GDM1 (cell line): ENCODE measurements around the gene RPL12.
"Not testable (repeated sequence)": the region's sequence is repeated elsewhere in the genome, so short reads cannot be mapped to it uniquely, and the experiment has no call there.

Experiments
- DNase-seq: peaks from one replicate; lab custom pipeline; 2025; lab: John Stamatoyannopoulos, UW

RPL12 gene

DNA sequence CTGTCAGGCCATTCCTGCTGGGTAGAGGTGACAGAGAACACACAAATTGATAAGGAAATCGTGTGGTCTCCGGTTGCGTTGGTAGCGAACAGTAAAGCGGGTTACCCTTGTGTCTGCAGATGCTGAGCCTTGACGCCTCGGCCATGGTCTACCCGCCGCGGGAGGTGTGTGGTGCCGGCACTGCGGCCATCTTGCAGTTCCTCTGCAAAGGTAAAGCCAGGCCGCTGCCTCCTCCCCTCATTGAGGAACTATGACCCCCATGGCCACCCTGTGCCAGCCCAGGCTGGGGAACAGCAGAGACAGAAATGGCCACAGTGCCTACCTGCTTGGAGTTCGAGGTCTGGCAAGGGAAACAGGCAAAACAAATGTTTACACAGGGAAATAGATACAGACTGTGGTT is 16.4 kb upstream of the RPL12 start:
- no peak for DNase-seq

DNA sequence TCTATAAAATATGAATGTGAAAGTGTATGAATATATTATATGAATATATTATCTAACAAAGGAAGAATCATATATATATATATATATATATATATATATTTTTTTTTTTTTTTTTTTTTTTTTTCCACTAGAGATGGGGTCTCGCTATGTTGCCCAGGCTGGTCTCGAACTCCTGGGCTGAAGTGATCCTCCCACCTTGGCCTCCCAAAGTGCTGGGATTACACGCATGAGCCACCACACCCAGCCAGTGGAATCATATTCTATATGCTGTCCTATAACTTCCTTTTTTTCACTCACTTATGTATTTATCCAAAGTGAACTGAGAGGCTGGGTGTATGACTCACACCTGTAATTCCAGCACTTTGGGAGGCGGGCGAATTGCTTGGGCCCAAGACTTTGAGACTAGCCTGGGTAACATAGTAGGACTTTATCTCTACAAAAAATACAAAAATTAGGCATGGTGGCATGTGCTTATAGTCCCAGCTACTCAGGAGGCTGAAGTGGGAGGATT is 15.3 kb upstream of the RPL12 start:
- not testable (repeated sequence) for DNase-seq

DNA sequence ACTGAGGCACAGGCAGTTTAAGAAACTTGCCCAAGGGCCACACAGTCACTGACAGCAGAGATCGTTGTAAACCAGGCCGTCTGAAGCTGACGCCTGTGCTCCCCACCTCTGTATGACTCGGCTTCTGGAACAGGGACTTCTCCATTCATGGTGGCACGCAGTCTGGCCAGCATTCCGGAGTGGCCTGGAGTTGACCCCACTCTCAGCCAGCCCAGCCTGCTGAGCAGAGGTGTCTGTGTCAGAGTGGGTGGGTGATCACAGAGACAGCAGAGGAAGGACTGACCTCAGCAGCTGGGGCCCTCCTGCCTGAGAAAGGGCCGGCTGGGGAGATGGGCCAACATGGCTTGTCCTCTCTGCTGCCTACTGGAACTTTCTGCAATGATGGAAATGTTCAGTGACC is 12.7 kb upstream of the RPL12 start:
- DNase-seq = no peak

DNA sequence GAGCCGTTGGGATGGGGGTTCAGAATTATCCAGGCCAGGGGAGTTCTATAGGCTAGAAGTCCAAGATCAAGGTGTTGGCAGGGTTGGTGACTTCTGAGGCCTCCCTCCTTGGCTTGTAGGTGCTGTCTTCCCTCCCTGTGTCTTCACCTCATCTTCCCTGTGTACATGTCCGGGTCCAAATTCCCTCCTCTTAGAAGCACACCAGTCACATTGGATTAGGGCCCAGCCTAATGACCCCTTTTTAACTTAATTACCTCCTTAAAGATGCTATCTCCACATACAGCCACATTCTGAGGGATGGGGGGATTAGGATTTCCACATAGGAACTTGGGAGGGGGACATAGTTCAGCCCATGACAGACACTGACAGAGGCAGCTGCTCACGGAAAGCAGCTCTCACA is 12.2 kb upstream of the RPL12 start:
- no peak for DNase-seq

DNA sequence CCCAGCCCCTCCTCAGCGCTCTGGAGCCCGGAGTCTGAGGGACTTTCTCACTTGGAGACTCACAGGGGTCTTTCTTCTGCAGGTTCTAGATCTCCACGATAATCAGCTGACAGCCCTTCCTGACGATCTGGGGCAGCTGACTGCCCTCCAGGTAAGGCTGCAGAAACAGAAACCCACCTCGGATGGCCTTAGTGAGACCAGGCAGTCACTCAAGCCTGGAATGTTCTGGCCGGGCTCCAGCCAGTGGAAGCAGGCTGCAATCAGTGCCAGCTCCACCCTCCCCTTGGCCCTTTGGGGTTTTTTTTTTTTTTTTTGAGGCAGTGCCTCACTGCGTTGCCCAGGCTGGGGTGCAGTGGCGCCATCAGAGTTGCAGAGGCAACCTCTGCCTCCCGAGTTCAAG is 7.7 kb upstream of the RPL12 start:
- DNase-seq = no peak

DNA sequence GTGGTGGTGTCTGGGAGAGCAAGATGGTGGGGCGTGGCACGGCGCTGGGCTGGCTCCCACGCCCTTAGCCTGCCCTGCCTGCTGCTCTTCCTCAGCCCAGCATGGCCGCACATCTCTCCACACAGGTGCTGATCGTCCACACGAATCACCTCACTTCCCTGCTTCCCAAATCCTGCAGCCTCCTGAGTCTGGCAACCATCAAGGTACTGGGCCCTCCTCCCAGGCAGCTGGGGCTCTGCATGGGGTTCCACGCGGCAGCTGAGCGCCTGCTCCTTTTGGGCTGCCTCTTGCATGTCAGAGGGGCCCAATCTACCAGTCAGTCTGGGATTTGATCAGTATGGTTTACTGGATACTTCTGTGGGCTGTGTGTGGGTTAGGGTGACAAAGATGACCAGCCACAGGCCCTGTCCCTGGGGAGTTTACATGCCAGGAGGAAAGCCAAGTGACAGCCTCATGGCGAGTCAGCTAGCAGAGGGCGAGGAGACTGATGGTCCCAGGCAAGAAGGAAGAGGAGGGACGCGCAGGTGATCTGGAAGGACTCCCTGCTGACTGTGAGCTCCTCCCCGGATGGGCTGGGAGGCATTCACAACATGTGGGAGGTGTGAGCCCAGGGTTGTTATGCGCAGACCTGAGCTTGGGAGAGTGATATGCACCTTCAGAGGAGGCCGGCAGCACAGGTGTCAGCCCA is 6.1 kb upstream of the RPL12 start:
- DNase-seq = no peak

DNA sequence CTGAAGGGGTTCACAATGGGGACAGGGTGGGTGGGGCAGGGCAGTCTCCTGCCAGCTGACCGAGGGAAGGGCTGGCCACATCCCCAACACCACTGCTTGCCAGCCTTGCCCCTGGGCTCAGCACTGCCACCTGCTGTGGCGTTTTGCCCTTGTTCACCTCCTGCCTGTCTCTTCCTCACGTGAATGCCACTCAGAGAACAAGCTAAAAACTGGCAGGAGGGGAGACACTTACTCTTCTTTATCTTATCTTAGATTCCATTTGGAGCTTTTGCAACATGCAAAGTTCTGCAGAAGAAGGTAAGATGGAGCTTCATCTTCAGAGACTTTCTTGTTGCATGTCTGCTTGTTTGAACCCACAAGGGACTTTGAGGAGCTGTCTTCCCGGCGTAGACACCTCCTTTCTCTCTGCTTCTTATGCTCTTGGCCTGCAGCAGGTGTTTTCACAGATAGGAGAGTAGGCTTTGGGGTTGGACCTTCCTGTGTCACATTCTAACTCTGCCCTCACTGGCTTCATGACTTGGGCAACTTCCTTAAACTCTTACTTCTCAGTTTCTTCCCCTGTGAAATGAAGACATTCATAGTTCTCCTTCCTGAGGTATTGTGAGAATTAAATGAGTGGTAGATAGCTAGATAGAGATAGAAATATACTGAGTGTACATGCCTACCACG is 4.3 kb upstream of the RPL12 start:
- DNase-seq = peak; percentile 55

DNA sequence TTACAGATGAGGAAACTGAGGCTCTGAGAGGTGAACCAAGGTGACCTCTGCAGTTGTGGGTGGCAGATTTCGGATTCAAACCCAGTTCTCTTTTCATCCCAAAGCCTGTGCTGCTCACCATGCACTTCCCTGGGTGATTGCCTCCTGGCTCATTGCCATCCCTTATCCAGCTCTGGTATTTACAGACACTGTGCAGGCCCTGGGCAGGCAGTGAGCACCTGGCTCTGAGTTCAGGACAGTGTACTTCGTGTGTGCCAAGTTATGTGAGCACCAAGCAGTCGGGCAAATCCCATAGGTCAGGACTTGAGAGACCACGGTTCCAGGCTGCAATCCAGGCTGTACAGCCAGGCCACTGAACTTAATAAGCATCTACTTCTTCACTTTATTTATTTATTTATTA is 1.5 kb upstream of the RPL12 start:
- DNase-seq = no peak

DNA sequence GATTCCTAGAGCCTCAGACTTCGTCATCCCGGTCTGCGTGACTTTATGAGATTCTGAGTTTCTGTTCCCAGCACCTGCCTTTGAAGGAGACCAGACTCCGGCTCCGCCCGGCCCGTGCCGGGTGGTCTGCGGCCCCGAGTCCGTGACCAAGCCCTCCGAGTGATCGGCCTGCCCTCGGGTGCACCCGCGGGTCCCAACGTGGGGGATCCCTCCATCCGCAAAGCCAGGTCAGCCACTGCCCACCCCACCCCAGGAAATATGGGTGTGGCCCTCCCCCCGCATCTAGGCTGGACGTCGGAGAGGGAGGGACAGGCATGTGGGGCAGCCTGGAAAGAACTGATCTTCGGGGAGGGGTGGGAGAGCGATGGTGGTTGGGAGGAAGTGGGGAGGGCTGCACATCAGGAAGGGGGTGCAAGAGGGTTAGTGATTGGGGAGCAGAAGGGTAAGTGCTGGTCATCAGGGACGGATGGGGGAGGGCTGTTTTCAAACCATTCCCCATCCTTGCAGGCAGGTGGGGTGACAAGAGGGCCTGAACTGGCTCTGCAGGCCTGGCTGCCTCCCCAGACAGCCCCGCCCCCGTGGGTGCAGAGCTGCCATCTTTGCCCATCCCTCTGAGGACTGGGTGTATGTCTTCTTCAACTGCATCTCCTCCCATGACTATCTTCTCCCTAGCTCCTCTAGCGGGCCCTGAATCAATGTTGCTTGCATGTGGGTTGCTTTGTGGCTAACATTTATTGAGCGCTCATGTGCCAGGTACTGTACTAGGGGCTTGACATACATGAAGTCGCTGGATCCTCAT is 851 bp upstream of the RPL12 start:
- DNase-seq = no peak

DNA sequence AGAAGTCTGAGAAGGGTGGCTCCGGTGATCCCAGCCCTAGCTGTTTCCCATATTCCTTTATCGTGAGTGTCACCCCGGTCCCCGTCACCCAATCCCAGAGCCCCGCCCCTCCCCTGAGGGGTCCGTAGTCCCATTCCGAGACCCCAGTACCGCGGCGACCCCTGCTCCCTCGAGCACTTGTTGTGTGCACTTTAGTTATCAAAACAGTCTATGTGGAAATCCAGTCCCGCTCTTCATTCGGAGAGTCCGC is 327 bp upstream of the RPL12 start:
- DNase-seq = no peak

DNA sequence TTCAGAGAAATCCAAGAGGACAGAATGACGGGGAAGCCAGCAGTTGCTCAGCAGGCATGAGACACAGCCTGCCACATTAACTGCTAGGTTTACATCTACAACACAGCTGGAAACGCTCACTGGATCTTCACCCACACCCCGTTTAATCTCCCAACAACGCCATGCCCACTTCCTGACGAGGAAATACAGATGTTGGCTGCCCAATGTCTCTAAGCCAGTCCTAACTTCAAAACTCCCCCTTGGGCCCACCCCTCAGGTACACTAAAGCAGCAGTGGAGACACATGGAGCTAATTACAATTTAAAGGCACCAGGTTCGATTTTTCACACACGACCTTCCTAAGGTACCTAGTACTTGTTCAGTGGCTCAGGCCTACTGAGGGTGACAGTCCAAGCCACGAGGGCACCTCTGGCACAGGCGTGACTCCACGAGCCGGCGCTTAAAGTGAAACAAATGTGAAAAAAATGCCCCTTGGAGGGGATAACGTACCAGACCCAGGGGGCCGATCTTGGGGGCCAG is 904 bp downstream of the RPL12 start:
- DNase-seq = no peak

DNA sequence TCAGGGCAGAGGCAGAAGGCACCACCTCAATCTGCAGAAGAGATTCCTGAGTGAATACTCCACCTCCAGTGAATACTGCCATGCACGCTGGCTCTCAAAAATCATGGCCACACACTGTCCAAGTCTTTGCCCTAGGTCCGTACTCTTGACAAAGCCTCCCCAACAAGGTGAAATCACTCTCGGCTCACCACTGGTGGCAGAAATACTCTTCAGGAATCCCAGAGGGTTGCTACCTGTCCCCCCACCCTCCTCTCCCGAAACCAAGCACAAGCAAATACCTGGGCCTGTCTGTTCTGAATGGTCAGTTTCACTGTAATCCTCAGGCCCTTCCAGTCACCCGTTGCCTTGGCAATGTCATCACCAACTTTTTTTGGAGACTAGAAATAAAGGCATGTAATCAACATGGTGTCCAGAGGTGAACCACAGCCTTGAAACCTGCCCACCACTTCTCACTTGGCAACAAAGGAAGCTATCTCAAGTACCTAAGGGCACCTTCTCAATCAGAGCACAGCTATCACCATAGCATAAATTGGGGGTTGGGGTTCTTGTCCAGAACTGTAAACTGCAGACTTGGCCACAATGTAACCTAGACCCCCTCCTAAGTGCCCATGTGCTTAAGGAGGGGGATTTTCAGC is 1.8 kb downstream of the RPL12 start:
- no peak for DNase-seq

DNA sequence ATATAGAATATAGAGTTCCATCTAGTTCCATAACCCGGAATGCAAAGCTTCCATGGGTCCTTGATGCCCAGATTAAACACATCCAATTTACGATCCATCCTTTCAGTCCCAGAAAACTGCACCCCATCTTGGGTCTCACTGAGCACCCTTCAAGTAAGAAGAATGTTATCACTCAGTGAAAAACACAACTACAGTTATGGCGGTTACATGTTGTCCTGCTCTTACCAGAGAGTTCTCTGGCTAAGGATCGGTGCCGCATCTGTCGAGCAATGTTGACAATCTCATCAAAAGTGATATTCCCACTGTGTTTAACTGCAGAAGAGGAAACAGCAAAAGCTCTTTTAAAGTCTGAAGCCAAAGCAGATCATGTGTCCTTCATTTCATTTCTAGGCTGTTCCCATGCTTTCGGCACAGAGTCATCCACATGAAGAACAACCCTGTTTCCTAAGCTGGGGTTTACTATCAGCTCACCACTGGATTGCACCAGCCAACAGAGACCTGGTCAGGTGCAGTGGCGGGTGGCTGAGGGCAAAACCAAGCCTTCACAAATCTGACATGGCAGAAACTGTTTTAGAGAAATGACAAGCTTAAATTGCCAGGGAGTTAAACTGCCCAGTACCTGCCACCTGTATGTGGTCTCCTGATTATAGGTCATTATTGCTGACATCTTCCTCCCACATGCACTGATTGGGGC is 2.9 kb downstream of the RPL12 start:
- no peak for DNase-seq

DNA sequence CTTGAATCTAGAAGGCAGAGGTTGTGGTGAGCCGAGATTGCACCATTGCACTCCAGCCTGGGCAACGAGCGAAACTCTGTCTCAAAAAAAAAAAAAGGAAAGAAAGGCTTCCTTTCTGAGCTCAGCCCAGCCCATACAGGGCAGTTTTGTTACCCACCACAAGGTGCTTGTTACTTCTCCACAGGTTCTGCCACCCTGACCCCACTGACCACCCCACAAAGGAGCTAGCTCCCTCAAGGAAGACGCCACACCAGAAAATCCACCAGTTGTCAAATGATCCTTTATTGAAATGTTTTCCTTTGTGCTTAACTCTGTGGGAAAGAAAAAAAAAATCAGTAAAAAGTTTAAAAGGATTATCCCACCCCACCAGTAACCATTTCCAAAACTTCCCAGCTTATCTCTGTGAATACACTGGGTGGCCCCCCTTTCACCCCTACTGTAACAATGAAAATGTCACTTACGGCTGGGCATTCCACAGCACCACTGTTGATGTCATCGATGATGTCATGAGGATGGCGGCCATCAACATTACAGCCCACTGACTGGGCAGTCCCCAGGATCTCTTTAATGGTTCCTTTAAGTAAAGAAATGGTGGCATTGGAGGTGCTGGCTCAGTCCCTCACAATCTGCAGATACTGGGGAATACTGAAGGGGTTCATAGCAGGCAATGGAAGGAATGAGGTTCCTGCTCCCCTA is 3.6 kb downstream of the RPL12 start:
- no peak for DNase-seq

DNA sequence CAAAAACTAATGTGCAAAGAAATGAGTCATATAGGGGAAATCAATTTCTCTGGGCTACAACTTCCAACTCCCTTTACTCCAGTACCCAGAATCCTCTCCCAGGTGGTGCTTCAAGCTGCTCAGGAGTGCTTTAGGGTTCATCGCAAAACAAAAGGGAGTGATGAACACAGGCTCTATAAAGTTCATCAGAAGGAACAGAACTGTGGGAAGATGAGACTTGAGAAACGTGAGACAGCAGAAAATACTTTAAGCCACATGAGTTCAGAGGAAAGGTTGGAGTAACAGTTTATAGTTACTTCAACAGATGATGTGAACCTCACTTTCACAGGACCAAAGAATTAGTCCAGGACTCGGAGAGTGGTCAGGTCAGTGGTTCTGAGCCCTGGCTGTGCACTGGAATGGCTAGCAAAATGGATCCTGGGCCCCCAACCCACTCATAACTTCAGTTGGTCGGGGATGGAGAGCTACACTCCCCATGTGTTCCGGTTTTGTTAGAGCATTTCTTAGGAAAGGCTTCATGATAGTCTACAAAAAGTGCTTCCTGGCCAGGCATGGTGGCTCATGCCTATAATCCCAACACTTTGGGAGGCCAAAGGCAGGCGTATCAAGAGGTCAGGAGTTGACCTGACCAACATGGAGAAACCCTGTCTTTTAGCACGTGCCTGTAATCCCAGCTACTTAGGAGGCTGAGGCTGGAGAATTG is 4.3 kb downstream of the RPL12 start:
- DNase-seq = no peak

DNA sequence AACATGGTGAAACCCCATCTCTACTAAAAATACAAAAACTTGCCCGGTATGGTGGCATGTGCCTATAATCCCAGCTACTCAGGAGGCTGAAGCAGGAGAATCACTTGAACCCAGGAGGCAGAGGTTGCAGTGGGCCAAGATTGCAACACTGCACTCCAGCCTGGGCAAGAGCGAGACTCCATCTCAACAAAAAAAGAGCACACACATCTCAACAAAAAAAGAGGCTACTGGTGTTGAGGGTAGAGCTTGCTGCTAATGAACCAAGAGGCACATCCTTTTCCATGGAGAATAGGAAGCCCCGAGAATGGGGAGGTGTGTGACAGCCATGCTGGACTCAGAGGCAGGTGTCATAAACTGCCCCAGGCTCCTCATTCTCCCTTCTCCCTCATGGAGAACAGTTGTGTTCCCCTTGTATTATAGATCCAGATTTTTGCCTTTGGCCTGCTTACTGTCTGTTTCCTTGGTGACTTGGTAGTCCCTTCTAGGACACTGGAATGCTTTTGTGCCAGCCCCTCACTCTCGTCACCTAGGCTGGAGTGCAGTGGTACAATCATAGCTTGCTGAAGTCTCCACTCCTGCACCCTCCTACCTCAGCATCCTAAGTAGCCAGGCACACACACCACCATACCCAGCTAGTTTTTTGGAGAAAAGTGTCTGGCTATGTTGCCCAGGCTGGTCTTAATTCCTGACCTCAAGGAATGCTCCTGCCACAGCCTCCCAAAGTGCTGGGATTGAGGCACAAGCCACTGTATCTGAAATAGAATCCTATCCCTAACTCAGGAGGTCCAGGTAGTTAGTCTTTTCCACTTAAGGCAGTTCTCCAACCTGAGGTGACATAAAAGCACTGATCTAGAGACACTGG is 5.1 kb downstream of the RPL12 start:
- DNase-seq = no peak

DNA sequence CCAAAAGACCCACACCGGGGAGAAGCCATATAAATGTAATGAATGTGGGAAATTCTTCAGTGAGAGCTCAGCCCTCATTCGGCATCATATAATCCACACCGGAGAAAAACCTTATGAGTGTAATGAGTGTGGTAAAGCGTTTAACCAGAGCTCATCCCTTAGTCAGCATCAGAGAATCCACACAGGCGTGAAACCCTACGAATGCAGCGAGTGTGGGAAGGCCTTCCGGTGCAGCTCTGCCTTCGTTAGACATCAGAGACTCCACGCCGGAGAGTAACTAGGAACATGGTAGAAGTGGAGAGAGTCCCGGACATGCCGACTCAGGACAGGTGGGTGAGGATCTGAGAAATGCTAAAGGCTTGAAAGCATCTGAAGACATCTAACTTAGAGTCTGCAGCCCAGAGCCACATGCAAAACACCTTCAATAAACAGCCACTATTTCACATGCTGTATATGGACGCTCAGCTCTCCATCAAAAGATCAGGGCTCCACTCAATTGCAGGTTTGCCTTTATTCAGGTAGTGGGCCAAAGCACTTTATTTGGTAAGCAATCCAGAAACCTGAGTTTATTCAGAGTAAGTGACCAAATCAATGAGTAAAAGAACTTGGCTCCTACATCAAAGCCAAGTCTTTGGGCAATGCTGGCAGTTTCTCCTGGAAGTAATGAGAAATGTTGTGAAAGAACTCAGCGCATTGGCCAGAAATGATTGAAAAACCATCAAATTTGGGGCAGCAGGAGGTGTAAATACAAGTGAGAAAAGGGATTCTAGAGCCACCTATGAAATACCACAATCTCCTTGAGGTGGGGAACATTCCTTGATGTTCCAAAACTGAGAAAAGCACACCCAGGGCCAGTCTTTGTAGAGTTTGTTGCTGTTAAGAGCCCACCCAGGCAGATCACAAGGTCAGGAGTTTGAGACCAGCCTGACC is 6.0 kb downstream of the RPL12 start:
- DNase-seq = peak; percentile 6

DNA sequence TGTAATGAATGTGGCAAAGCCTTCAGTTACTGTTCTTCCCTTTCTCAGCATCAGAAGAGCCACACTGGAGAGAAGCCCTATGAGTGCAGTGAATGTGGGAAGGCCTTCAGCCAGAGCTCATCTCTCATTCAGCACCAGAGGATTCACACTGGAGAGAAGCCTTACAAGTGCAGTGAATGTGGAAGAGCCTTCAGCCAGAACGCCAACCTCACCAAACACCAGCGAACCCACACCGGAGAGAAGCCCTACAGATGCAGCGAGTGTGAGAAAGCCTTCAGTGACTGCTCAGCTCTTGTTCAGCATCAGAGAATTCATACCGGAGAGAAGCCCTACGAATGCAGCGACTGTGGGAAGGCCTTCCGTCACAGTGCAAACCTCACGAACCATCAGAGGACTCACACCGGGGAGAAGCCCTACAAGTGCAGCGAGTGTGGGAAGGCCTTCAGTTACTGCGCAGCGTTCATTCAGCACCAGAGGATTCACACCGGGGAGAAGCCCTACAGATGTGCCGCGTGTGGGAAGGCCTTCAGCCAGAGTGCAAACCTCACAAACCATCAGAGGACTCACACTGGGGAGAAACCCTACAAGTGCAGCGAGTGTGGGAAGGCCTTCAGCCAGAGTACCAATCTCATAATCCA is 6.8 kb downstream of the RPL12 start:
- no peak for DNase-seq
